AG10803 (cell line): ENCODE data around the gene TMEM234.

Experiments
- DNase-seq: peaks from one replicate; pipeline ENCODE4 v3.0.0; 2010; ENCODE audit warnings: low read depth
- H3K4me3 ChIP-seq: 2 replicates; pipeline ENCODE4 v1.5.1; 2011; ENCODE audit warnings: mild to moderate bottlenecking, low read length, control low read depth
- CTCF ChIP-seq: conservative IDR thresholded peaks from 2 replicates; pipeline ENCODE4 v1.5.1; 2011; ENCODE audit warnings: mild to moderate bottlenecking, low read length, control low read depth, inconsistent platforms

The TMEM234 gene

DNA sequence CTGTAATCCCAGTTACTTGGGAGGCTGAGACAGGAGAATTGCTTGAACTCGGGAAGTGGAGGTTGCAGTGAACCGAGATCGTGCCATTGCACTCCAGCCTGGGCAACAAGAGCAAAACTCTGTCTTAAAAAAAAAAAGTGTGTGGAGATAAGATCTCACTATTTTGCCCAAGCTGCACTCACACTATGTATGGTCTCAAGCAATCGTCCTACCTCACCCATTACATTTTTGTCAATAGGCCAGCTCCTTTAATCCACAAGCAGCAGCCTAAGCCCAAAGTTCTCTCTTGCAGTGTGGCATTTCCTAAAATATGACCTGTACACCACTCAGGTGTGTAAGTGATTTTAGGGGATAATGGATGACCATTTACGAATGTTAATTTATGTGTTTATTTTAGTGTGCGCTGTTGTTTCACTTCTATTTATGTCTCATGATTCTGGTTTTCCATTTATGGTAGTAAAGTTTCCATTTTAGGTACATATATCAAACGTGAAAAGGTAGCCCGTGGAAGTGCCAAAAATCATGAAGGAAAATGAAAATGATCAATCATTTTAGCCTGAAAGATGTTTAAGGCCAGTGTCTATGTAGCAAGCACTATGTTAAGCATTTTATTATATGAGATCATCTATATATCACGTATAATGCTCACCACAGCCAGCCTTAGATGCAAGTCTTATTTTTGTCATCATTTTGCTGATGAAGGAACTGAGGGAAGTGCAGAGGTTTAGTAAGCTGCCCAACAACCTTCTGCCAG is 34.5 kb upstream of the TMEM234 start:
- DNase-seq, result no peak
- no peak for TF ChIP-seq CTCF
- H3K4me3 ChIP-seq, result no peak overlapping the region

DNA sequence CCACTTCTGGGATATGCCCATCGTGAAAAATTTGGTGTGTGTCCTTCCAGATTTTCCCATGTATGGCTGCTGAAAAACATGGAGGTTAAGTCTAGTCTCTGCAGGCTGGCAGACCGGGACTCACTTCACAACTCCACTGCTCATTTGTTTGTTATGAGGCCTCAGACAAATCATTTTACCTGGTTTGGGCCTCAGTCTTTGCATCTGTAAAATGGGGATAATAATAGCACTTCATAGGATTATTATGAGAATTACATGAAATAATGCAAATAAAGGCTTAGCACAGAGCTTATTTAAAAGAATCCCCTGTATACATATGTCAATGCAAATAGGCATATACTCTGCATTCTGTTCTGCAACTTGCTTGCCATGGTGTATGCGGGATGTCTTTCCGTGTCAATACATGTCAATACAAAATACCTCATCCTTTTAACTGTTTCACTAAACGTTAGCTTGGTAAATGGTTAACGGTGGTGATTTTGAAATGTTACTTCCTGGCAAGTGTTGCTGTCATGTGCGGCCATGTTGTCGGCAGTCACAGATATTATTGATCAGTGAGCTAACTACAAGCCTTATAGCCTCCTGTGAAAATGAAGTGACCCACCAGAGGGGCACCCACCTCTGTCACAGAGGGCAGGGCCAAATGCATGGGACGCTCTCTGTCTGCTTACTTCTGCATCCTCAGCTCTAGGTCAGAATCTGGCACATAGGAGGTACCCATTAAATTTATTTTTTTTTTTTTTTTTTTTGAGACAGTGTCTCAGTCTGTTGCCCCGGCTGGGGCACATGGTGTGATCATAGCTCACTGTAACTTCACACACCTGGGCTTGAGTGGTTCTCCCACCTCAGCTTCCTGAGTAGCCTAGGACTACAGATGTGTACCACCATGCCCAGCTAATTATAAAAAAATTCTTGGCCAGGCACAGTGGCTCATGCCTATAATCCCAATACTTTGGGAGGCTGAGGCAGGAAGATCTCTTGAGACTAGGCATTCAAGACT is 33.2 kb upstream of the TMEM234 start:
- DNase-seq, result no peak
- H3K4me3 ChIP-seq, result no peak overlapping the region
- TF ChIP-seq CTCF, result no peak

DNA sequence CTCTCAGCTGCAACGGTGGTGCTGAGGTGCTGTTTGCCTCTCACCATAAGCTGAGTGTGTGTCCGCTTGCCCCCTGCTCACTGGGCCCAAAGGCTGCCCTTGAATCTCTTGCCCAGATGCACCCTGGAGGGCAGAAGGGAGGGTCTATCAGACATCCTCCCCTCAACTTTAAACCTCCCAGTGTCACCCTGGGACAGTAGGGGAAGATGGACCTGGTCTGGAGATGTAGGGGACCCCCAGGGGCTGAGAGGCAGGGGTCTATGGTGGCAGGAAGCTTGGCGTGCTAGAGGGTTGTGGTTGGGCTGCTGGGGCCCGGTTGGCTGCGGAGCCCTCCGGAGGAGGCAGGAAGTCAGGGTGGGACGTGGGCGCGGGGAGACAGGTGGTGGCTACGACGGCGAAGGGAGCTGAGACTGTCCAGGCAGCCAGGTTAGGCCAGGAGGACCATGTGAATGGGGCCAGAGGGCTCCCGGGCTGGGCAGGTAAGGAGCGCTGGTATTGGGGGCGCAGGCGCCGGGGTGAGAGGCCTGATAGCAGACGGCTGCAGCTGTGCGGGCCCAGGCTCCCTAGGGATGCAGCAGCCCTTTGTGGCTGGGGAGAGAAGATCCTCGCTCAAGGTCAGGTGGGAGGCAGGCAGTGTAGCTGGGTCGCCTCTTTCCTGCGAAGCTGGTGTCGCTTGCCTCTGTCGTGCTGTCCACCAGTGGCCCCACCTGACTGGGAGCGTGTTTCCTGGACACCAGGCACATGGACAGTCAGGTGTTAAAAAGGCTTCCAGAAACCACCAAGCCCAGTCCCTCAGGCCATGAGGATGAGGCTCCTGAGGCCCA is 29.0 kb upstream of the TMEM234 start, which contains the start of gene LCK:
LCK (plus strand) TSS at position 373 of the 824 bp plus-strand sequence. CDS start 23,065 bp downstream, outside the sequence.
- no peak within 1 kb of the TSS for H3K4me3 ChIP-seq
- no peak for TF ChIP-seq CTCF
- DNase-seq, result no peak

DNA sequence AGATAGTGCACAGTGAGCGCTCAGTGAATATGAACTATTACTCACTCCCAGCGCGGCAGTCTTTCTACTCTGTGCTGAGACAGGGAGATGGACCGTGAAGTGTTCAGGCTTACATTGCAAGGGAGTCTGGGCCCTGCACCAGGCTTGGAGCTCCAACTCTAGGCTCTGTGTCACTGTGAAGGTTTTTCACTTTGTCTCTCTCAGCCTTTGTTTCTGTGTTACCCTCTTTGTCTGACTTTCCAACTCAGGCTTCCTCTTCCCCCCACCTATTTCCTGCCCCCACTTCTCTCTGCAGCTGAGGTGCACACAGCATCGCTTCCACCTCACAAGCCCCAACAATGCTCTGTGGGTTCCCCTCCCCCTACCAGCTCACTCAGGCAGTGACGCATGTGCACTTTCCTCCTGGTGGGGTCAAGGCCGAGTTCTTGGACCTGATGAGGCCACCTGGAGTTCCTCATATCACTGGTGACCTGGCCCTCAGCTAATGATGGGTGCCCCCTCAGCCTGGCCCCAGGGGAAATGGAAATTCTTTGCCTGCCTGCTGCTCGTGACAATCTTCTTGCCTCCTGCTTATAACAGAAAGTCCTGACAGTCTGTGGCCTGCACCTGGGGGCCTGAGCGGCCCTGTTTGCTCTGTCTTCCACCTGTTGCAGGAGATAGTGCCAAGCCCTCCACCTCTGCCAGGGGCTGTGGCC is 27.8 kb upstream of the TMEM234 start:
- no peak overlapping the region for H3K4me3 ChIP-seq
- no peak for DNase-seq
- TF ChIP-seq CTCF, result no peak

DNA sequence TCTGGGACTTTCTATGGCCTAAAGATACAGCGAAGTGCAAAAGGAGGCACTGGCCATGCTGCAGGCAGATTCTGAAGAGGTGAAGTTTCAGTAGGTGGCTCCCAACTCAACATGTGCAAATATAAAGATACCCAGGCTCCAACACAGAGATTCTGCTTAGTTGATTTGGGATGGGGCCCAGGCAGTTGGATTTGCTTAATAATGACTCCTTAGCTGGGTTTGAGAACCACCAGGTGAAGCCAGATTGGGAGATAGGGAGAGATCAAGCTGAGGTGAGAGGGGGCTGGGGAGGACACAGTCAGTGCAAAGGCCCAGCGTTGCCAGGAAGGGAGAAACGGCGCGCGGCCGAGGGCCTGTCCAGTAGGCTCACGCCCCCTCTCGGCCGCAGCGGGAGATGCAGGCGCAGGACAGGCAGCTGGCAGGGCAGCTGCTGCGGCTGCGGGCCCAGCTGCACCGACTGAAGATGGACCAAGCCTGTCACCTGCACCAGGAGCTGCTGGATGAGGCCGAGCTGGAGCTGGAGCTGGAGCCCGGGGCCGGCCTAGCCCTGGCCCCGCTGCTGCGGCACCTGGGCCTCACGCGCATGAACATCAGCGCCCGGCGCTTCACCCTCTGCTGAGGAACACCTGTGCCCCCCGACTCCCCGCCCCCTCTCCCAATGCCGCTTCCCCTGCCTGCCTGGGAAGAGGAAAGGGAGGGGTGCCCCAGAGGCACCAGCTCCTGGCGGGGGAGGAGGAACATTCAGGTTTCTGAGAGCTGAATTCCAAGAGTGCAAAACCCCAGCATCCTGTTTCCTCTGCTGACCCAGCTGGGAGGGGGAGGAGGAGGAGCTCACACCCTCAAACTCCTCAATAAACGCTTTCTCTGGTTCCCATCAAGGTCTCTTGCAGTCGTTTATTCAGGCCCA is 26.1 kb upstream of the TMEM234 start:
- peak; percentile 57 for DNase-seq
- peak; percentile 65 for TF ChIP-seq CTCF
- no peak overlapping the region for H3K4me3 ChIP-seq
